Effector memory CD8-positive, alpha-beta T cell (primary cell): Measurements from ENCODE around the gene METTL4.

Experiments
- ATAC-seq: fragments of 150-1000 bp; cut with Tn5 transposase; replicated peaks from 2 replicates; pipeline ENCODE4 v1.10.0; 2021; ENCODE audit warnings: mild to moderate bottlenecking, moderate library complexity
- DNase-seq, 3 experiments: peaks; one replicate each; pipeline ENCODE4 v3.0.0; 2021
- H3K27ac Mint-ChIP-seq, 2 donors: one replicate each; pipeline ENCODE4 v1.8.0; 2022; ENCODE audit warnings: mild to moderate bottlenecking in 2 of 2, mixed read lengths in 2 of 2, moderate library complexity in 2 of 2
- H3K27me3 Mint-ChIP-seq, 2 donors: one replicate each; pipeline ENCODE4 v1.8.0; 2022; ENCODE audit warnings: mixed read lengths in 2 of 2
- H3K36me3 Mint-ChIP-seq: one replicate; pipeline ENCODE4 v1.8.0; 2022; ENCODE audit warnings: mild to moderate bottlenecking, moderate library complexity, mixed read lengths; ENCODE audit not compliant: insufficient read depth
- H3K4me1 Mint-ChIP-seq, 2 donors: one replicate each; pipeline ENCODE4 v1.8.0; 2022; ENCODE audit warnings: low read depth in 2 of 2, mixed read lengths in 2 of 2
- H3K4me3 Mint-ChIP-seq, 2 donors: one replicate each; pipeline ENCODE4 v1.8.0; 2022; ENCODE audit warnings: mild to moderate bottlenecking in 2 of 2, mixed read lengths in 2 of 2, moderate library complexity in 2 of 2
- H3K9me3 Mint-ChIP-seq, 2 donors: one replicate each; pipeline ENCODE4 v1.8.0; 2022; ENCODE audit warnings: mixed read lengths in 2 of 2

The METTL4 gene

GRCh38 chr18:2502880-2503279 lies 68.4 kb downstream of the METTL4 start:
- no peak for DNase-seq
- Mint-ChIP-seq H3K4me3 (no peak overlapping the region), H3K27me3 (peaks cover 0 to 19% of the 10 kb centered on the region in 2 donors), H3K27ac (no peak overlapping the region), H3K4me1 (no peaks in the 10 kb centered on the region), H3K9me3 (no peaks in the 10 kb centered on the region), H3K36me3 (peaks cover 6% of the 10 kb centered on the region)
- ATAC-seq = no peak

DNA sequence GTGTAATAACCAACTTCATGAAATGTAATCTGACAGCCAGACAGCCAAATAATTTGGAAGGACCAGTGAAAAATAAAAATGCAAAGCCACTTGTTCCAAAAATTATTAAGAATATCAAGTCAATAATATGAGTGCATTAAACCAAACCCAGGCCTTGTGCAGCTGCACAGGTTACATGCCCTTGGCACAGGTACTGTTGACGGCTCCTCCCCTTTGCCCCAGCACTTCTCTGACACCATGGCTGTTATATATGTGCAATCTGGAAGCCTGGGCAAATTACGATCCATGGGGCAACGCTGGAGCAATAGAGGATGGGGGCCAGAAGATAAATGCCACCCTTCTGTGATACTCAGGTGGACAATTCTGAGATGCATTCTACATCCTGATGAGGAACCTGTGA lies 68.9 kb downstream of the METTL4 start:
- ATAC-seq = no peak
- H3K9me3 Mint-ChIP-seq = no peaks in the 10 kb centered on the region
- DNase-seq = no peak

GRCh38 chr18:2497797-2498196 lies 73.5 kb downstream of the METTL4 start:
- H3K4me1 Mint-ChIP-seq = no peaks in the 10 kb centered on the region
- DNase-seq (no peak), ATAC-seq (no peak)
- H3K4me3 Mint-ChIP-seq = no peak overlapping the region
- H3K27me3 Mint-ChIP-seq = peaks cover 0 to 15% of the 10 kb centered on the region in 2 donors
- H3K36me3 Mint-ChIP-seq = peaks cover 6% of the 10 kb centered on the region
- no peak overlapping the region for H3K27ac Mint-ChIP-seq
- H3K9me3 Mint-ChIP-seq = no peaks in the 10 kb centered on the region

More for the DNA sequence above, 68.9 kb downstream of the METTL4 start:
- Mint-ChIP-seq H3K4me3 (no peak overlapping the region), H3K27ac (no peak overlapping the region), H3K36me3 (peaks cover 6% of the 10 kb centered on the region), H3K27me3 (peaks cover 0 to 19% of the 10 kb centered on the region in 2 donors), H3K4me1 (no peaks in the 10 kb centered on the region)

GRCh38 chr18:2495381-2495780 lies 75.9 kb downstream of the METTL4 start:
- H3K27ac Mint-ChIP-seq = no peak overlapping the region
- peaks cover 0 to 12% of the 10 kb centered on the region in 2 donors for H3K27me3 Mint-ChIP-seq
- H3K4me1 Mint-ChIP-seq = no peaks in the 10 kb centered on the region
- H3K36me3 Mint-ChIP-seq = no peaks in the 10 kb centered on the region
- DNase-seq (no peak), ATAC-seq (no peak)
- no peaks in the 10 kb centered on the region for H3K9me3 Mint-ChIP-seq
- no peak overlapping the region for H3K4me3 Mint-ChIP-seq

- Mint-ChIP-seq H3K4me1 (no peaks in the 10 kb centered on the region), H3K9me3 (no peaks in the 10 kb centered on the region), H3K27ac (no peak overlapping the region), H3K27me3 (peaks cover 0 to 16% of the 10 kb centered on the region in 2 donors), H3K4me3 (no peak overlapping the region), H3K36me3 (no peaks in the 10 kb centered on the region)
- no peak for DNase-seq
- ATAC-seq = no peak
These were observed 76.4 kb downstream of the METTL4 start for GRCh38 chr18:2494921-2495320.
